ENCODE measurements around the gene TCN2.

DNA sequence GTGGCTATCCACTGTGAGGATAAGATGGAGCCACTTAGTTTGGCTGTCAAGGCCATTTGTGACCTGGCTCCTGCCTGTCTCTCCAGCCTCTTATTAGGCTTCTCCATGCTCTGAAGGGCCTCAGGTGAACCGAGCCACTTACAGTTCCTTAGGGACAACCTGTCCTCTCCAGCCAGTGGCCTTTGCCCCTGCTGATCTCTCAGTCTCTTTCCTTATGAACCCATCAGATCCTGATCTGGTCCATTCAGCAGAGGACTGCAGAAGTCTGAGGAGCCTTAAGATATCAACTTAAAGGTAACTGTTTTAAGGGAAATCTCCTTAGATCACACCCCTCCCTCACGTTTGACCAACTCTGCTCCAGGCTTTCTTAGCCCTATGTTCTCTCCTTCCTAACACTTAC lies 58.3 kb downstream of the TCN2 start:
- no peak for TF ChIP-seq EZH2 (IDR thresholded peaks at IDR 0.05; ENCODE audit: insufficient read depth, poor library complexity, severe bottlenecking)
- TF ChIP-seq EZH2phosphoT487 (IDR thresholded peaks at IDR 0.05; ENCODE audit: insufficient read depth, low read depth) = no peak

All from GM23248 (cell line).